Neural cell (in vitro differentiated cells): ENCODE results near the gene RNF187. TPM values are rescaled to one million over a fixed set of nuclear protein-coding genes. Genes with fewer than 3 reads are reported as not detected.
"Not testable (repeated sequence)": the region's sequence is repeated elsewhere in the genome, so short reads cannot be mapped to it uniquely, and the experiment has no call there.

Experiments
- H2AFZ ChIP-seq: fragments of 200-600, 300-800 bp; sonication (generic), shearing (Covaris generic); 2 replicates; pipeline ENCODE4 v1.6.0; 2014; ENCODE audit warnings: low read depth, mild to moderate bottlenecking, antibody characterized with exemption, low read length, moderate library complexity
- H3F3A ChIP-seq: fragments of 200-600 bp; shearing (Covaris generic); 2 replicates; pipeline ENCODE4 v1.6.1; 2016; ENCODE audit warnings: mild to moderate bottlenecking, moderate library complexity, mixed read lengths, antibody characterized with exemption, low read length; ENCODE audit not compliant: insufficient read depth, poor library complexity, severe bottlenecking
- H3K27ac ChIP-seq: fragments of 200-600, 300-800 bp; sonication (generic), shearing (Covaris generic); 2 replicates; pipeline ENCODE4 v1.5.1; 2014; ENCODE audit warnings: mild to moderate bottlenecking, low read length, moderate library complexity
- H3K27me3 ChIP-seq: fragments of 300-800, 200-600 bp; sonication (generic), shearing (Covaris generic); 2 replicates; pipeline ENCODE4 v1.6.0; 2014; ENCODE audit warnings: mild to moderate bottlenecking, low read depth, low read length, moderate library complexity; ENCODE audit not compliant: insufficient read depth
- H3K36me3 ChIP-seq: fragments of 300-800, 200-600 bp; sonication (generic), shearing (Covaris generic); 2 replicates; pipeline ENCODE4 v1.5.1; 2014; ENCODE audit warnings: mild to moderate bottlenecking, antibody characterized with exemption, low read length, moderate library complexity; ENCODE audit not compliant: insufficient read depth
- H3K4me2 ChIP-seq: fragments of 300-800, 200-600 bp; sonication (generic), shearing (Covaris generic); 2 replicates; pipeline ENCODE4 v1.6.0; 2014; ENCODE audit warnings: mild to moderate bottlenecking, low read length
- H3K4me3 ChIP-seq: fragments of 300-800, 200-600 bp; sonication (generic), shearing (Covaris generic); 2 replicates; pipeline ENCODE4 v1.5.1; 2014; ENCODE audit warnings: mild to moderate bottlenecking, low read length, moderate library complexity
- H3K79me2 ChIP-seq: fragments of 200-600 bp; shearing (Covaris generic); replicated peaks from 2 replicates; pipeline ENCODE4 v1.6.0; 2014; ENCODE audit warnings: mild to moderate bottlenecking, low read length, moderate library complexity; ENCODE audit not compliant: insufficient read depth
- H3K9ac ChIP-seq: fragments of 300-800, 200-600 bp; sonication (generic), shearing (Covaris generic); 2 replicates; pipeline ENCODE4 v1.6.1; 2016; ENCODE audit warnings: mild to moderate bottlenecking, low read length, mixed read lengths
- H3K9me2 ChIP-seq: fragments of 200-600 bp; shearing (Covaris generic); 2 replicates; pipeline ENCODE4 v1.6.1; 2016; ENCODE audit warnings: mild to moderate bottlenecking, low read length, mixed read lengths; ENCODE audit not compliant: insufficient read depth
- H3K9me3 ChIP-seq: fragments of 200-600, 300-800 bp; sonication (generic), shearing (Covaris generic); 2 replicates; pipeline ENCODE4 v1.6.1; 2016; ENCODE audit warnings: mild to moderate bottlenecking, mixed run types, low read length, moderate library complexity, mixed read lengths
- H4K20me1 ChIP-seq: fragments of 200-600 bp; shearing (Covaris generic); 2 replicates; pipeline ENCODE4 v1.6.1; 2016; ENCODE audit warnings: mild to moderate bottlenecking, mixed run types; ENCODE audit not compliant: insufficient read depth
- CTCF ChIP-seq: fragments of 450-650 bp; IDR thresholded peaks from 2 replicates; pipeline ENCODE4 v1.5.1; 2014; ENCODE audit warnings: antibody characterized with exemption, mild to moderate bottlenecking, moderate library complexity; ENCODE audit not compliant: poor library complexity, severe bottlenecking
- EP300 ChIP-seq: fragments of 450-650 bp; conservative IDR thresholded peaks from 2 replicates; pipeline ENCODE4 v1.6.1; 2014; ENCODE audit warnings: antibody characterized with exemption, mild to moderate bottlenecking, moderate library complexity; ENCODE audit not compliant: poor library complexity, severe bottlenecking
- EZH2 ChIP-seq: fragments of 200-600, 300-800 bp; shearing (Covaris generic), sonication (generic); IDR thresholded peaks from 2 replicates; pipeline ENCODE4 v1.6.1; 2014; ENCODE audit warnings: antibody characterized with exemption, low read length, borderline replicate concordance, mild to moderate bottlenecking; ENCODE audit not compliant: insufficient read depth, poor library complexity, severe bottlenecking
- MXI1 ChIP-seq: fragments of 450-650 bp; conservative IDR thresholded peaks from 2 replicates; pipeline ENCODE4 v1.6.1; 2014; ENCODE audit warnings: antibody characterized with exemption, mild to moderate bottlenecking; ENCODE audit not compliant: poor library complexity, severe bottlenecking
- POLR2AphosphoS5 ChIP-seq: IDR thresholded peaks from 2 replicates; pipeline ENCODE4 v1.6.1; 2012
- RAD21 ChIP-seq: fragments of 450-650 bp; conservative IDR thresholded peaks from 2 replicates; pipeline ENCODE4 v1.6.1; 2014; ENCODE audit warnings: antibody characterized with exemption, mild to moderate bottlenecking, moderate library complexity
- REST ChIP-seq: IDR thresholded peaks from 2 replicates; pipeline ENCODE4 v1.6.1; 2012; ENCODE audit warnings: borderline replicate concordance
- SMC3 ChIP-seq: fragments of 450-650 bp; conservative IDR thresholded peaks from 2 replicates; pipeline ENCODE4 v1.6.1; 2014; ENCODE audit warnings: antibody characterized with exemption, mild to moderate bottlenecking, moderate library complexity; ENCODE audit not compliant: poor library complexity
- TAF1 ChIP-seq: IDR thresholded peaks from 2 replicates; pipeline ENCODE4 v1.6.1; 2012; ENCODE audit warnings: low read depth
- polyA plus RNA-seq: library from polyadenylated mRNA; depleted of rRNA; stranded (reverse); fragments of >200 nt; gene quantifications from 2 replicates; pipeline ENCODE4 v1.2.3, GENCODE V29; 2014

Gene RNF187
- polyA plus RNA-seq, 1 donor from 2014 or later, result 73.6 TPM

GRCh38 chr1:228500901-228501871 is 14.0 kb downstream of the RNF187 start:
- Histone ChIP-seq H3K36me3 (no peaks in the 10 kb centered on the region), H3K79me2 (no peaks in the 10 kb centered on the region), H3K9ac (no peak overlapping the region), H3K27me3 (no peaks in the 10 kb centered on the region), H2AFZ (no peak overlapping the region), H3K27ac (no peak overlapping the region), H3K4me3 (no peak overlapping the region), H3K9me2 (no peaks in the 10 kb centered on the region), H4K20me1 (no peaks in the 10 kb centered on the region), H3F3A (no peaks in the 10 kb centered on the region), H3K9me3 (no peaks in the 10 kb centered on the region), H3K4me2 (no peak overlapping the region)
- no peak for TF ChIP-seq EP300
- TF ChIP-seq MXI1, result peak; percentile 17
- TF ChIP-seq SMC3, result peak; percentile 53
- peak; percentile 82 for TF ChIP-seq CTCF
- peak; percentile 57 for TF ChIP-seq RAD21
- TF ChIP-seq POLR2AphosphoS5, result no peak
- TF ChIP-seq TAF1, result no peak
- no peak for TF ChIP-seq REST
- no peak for TF ChIP-seq EZH2

- H3K9me3 ChIP-seq, result no peaks in the 10 kb centered on the region
- H3K27ac ChIP-seq, result no peak overlapping the region
- H3K36me3 ChIP-seq, result no peaks in the 10 kb centered on the region
- H3K9me2 ChIP-seq, result no peaks in the 10 kb centered on the region
- no peak for TF ChIP-seq TAF1
- TF ChIP-seq REST, result no peak
- TF ChIP-seq POLR2AphosphoS5, result no peak
- no peak for TF ChIP-seq EZH2
- TF ChIP-seq MXI1, result no peak
- no peak for TF ChIP-seq SMC3
- no peak for TF ChIP-seq RAD21
- TF ChIP-seq EP300, result no peak
- H3K79me2 ChIP-seq, result no peaks in the 10 kb centered on the region
- no peak overlapping the region for H3K4me3 ChIP-seq
- no peak overlapping the region for H2AFZ ChIP-seq
- H3K27me3 ChIP-seq, result no peaks in the 10 kb centered on the region
- H3K4me2 ChIP-seq, result no peak overlapping the region
- H3K9ac ChIP-seq, result no peak overlapping the region
- no peaks in the 10 kb centered on the region for H4K20me1 ChIP-seq
- H3F3A ChIP-seq, result no peaks in the 10 kb centered on the region
Observed at GRCh38 chr1:228502522-228502921, 15.3 kb downstream of the RNF187 start.

GRCh38 chr1:228505944-228506343 is 18.8 kb downstream of the RNF187 start:
- not testable (repeated sequence) for H3K4me2 ChIP-seq

More at GRCh38 chr1:228505944-228506343, 18.8 kb downstream of the RNF187 start:
- H3K9ac ChIP-seq, H3K4me3 ChIP-seq, H3K9me3 ChIP-seq, H3K27me3 ChIP-seq, H4K20me1 ChIP-seq, H3K36me3 ChIP-seq, H3K79me2 ChIP-seq, H3F3A ChIP-seq, H3K9me2 ChIP-seq, H3K27ac ChIP-seq, H2AFZ ChIP-seq: not testable (repeated sequence)
